ENCODE measurements around the gene KPNB1.

- TF ChIP-seq CTCF (conservative IDR thresholded peaks at IDR 0.05; ENCODE audit: low read depth, low read length), result no peak
- no peak for TF ChIP-seq EZH2 (IDR thresholded peaks at IDR 0.05; ENCODE audit: low read length, unreplicated experiment)
Measured at GRCh38 chr17:47649972-47650524, 329 bp downstream of the KPNB1 start.

Data from PC-3 (cell line).